Gastroesophageal sphincter (tissue), 4 donors: ENCODE data around the gene SIGLEC14. TPM values are rescaled to one million over a fixed set of nuclear protein-coding genes. Genes with fewer than 3 reads are reported as not detected.

Experiments
- ATAC-seq: fragments of 150-250 bp; one replicate; pipeline ENCODE4 v1.9.1; 2016; ENCODE audit warnings: mild to moderate bottlenecking, moderate library complexity
- H3K27ac ChIP-seq, 4 donors: fragments of 200-600 bp; sonication (generic) in 3 of 4; 1 replicate in 3 of 4; 2 replicates in 1 of 4; pipeline ENCODE4 v1.5.1; 2016 to 2019
- H3K27me3 ChIP-seq: fragments of 200-600 bp; sonication (generic); one replicate; pipeline ENCODE4 v1.5.1; 2019
- H3K36me3 ChIP-seq, 2 donors: fragments of 200-600 bp; sonication (generic); one replicate each; pipeline ENCODE4 v1.5.1; 2019; ENCODE audit warnings: control low read depth in 1 of 2
- H3K4me1 ChIP-seq, 3 donors: fragments of 200-600 bp; sonication (generic); 1 replicate in 2 of 3; 2 replicates in 1 of 3; pipeline ENCODE4 v1.5.1; 2016 to 2019; ENCODE audit warnings: control low read depth in 2 of 3
- H3K4me3 ChIP-seq, 2 donors: fragments of 200-600 bp; sonication (generic); one replicate each; pipeline ENCODE4 v1.5.1; 2019; ENCODE audit warnings: mild to moderate bottlenecking in 1 of 2, moderate library complexity in 1 of 2
- H3K9me3 ChIP-seq, 3 donors: fragments of 200-600 bp; sonication (generic); one replicate each; pipeline ENCODE4 v1.5.1; 2017 to 2019; ENCODE audit warnings: control low read depth in 2 of 3
- CTCF ChIP-seq, 4 experiments: fragments of 200-600 bp in 2 of 4; fragments of 450-650 bp in 2 of 4; sonication (generic) in 1 of 4; IDR thresholded peaks; one replicate each; pipeline ENCODE4 v1.5.1; 2017 to 2019; ENCODE audit warnings: antibody characterized with exemption in 4 of 4, mild to moderate bottlenecking in 2 of 4, moderate library complexity in 2 of 4
- EP300 ChIP-seq: sonication (generic); formaldehyde crosslinking; IDR thresholded peaks from one replicate; pipeline ENCODE4 v1.6.1; 2017; ENCODE audit warnings: antibody characterized with exemption, mild to moderate bottlenecking
- POLR2A ChIP-seq, 2 donors: fragments of 450-650 bp; IDR thresholded peaks; one replicate each; pipeline ENCODE4 v1.6.1; 2017; ENCODE audit warnings: antibody characterized with exemption in 2 of 2, mild to moderate bottlenecking in 2 of 2, moderate library complexity in 1 of 2
- POLR2AphosphoS5 ChIP-seq: sonication (generic); formaldehyde crosslinking; IDR thresholded peaks from one replicate; pipeline ENCODE4 v1.6.1; 2017; ENCODE audit warnings: antibody characterized with exemption
- WGBS, 2 donors: methylation state at CpG; one replicate each; pipeline ENCODE4 v1.1.5; 2018; ENCODE audit warnings: low coverage in 1 of 2; 5-methylcytosine and 5-hydroxymethylcytosine counted together
- total RNA-seq, 4 donors: library from RNA; depleted of rRNA; stranded (reverse); fragments of >200 nt; gene quantifications; one replicate each; pipeline ENCODE4 v1.1.0, GENCODE V29; 2016

SIGLEC14 gene
- total RNA-seq, 4 donors from 2014 or later = 0.73 to 8.6 (median 1.4) TPM; not detected in 1

GRCh38 chr19:51602189-51602854 lies 44.3 kb downstream of the SIGLEC14 start:
- WGBS, 2 donors = 63 to 78% methylated on average over 1 to 5 of the region's 20 CpGs
- Histone ChIP-seq H3K27me3 (peaks cover 55% of the 10 kb centered on the region), H3K4me3 (no peak overlapping the region), H3K36me3 (no peaks in the 10 kb centered on the region), H3K4me1 (no peaks in the 10 kb centered on the region), H3K9me3 (no peaks in the 10 kb centered on the region), H3K27ac (no peak overlapping the region)
- ATAC-seq = no peak
- TF ChIP-seq EP300 (no peak), CTCF (IDR thresholded peaks at IDR 0.05) (no peak), POLR2A (IDR thresholded peaks at IDR 0.05) (no peak), POLR2AphosphoS5 (no peak)

GRCh38 chr19:51600940-51601580 lies 45.6 kb downstream of the SIGLEC14 start:
- no peak for ATAC-seq
- no peak overlapping the region for H3K4me3 ChIP-seq
- TF ChIP-seq CTCF (IDR thresholded peaks at IDR 0.05) = no peak
- H3K27ac ChIP-seq = no peak overlapping the region
- no peaks in the 10 kb centered on the region for H3K4me1 ChIP-seq
- peaks cover 61% of the 10 kb centered on the region for H3K27me3 ChIP-seq
- 20 to 50% methylated on average over 1 to 4 of the region's 59 CpGs for WGBS, 2 donors
- no peaks in the 10 kb centered on the region for H3K9me3 ChIP-seq
- H3K36me3 ChIP-seq = no peaks in the 10 kb centered on the region

GRCh38 chr19:51599084-51599483 lies 47.5 kb downstream of the SIGLEC14 start:
- Histone ChIP-seq H3K4me3 (no peak overlapping the region), H3K9me3 (no peaks in the 10 kb centered on the region), H3K4me1 (peaks cover 0 to 9% (median 4%) of the 10 kb centered on the region in 3 donors), H3K36me3 (no peaks in the 10 kb centered on the region), H3K27ac (no peak overlapping the region), H3K27me3 (peaks cover 61% of the 10 kb centered on the region)
- WGBS, 2 donors = 90 to 100% methylated on average over 4 to 7 of the region's 10 CpGs
- ATAC-seq = no peak
- TF ChIP-seq CTCF (IDR thresholded peaks at IDR 0.05) (no peak), EP300 (no peak), POLR2A (IDR thresholded peaks at IDR 0.05) (no peak), POLR2AphosphoS5 (no peak)

- Histone ChIP-seq H3K4me1 (peaks cover 0 to 15% (median 6%) of the 10 kb centered on the region in 3 donors), H3K9me3 (no peaks in the 10 kb centered on the region), H3K4me3 (no peak overlapping the region), H3K27ac (no peak overlapping the region), H3K36me3 (no peaks in the 10 kb centered on the region), H3K27me3 (peaks cover 61% of the 10 kb centered on the region)
- TF ChIP-seq POLR2A (IDR thresholded peaks at IDR 0.05) = no peak
- no peak for TF ChIP-seq CTCF (IDR thresholded peaks at IDR 0.05)
- no peak for TF ChIP-seq EP300
- TF ChIP-seq POLR2AphosphoS5 = no peak
- 92 to 94% methylated on average over 4 to 6 of the region's 31 CpGs for WGBS, 2 donors
- no peak for ATAC-seq
Observed at GRCh38 chr19:51598159-51598915, 48.3 kb downstream of the SIGLEC14 start.
